H1 (cell line): ENCODE data around the gene HES4. TPM values are rescaled to one million over a fixed set of nuclear protein-coding genes. Genes with fewer than 3 reads are reported as not detected.

Experiments used
- CTCF ChIA-PET: fragments of 300-600 bp; sonication (Branson Sonifier 250); formaldehyde crosslinking; loops from one replicate; lab custom pipeline; 2021; ENCODE audit not compliant: partially characterized antibody; lab: Charles Lee
- POLR2A ChIA-PET: fragments of 300-600 bp; sonication (Branson Sonifier 250); formaldehyde crosslinking; loops from one replicate; lab custom pipeline; 2021; ENCODE audit warnings: inconsistent platforms; ENCODE audit not compliant: partially characterized antibody; lab: Charles Lee
- DNase-seq, 2 experiments: peaks; one replicate each; pipeline versions ENCODE4 v3.0.0 to v3.0.0-alpha.2; 2010 to 2022; ENCODE audit warnings: low spot score in 2 of 2, low read depth in 1 of 2, mixed read lengths in 1 of 2
- FAIRE-seq: peaks from 2 replicates; lab custom pipeline; 2011; peaks lifted over from hg19 to GRCh38; lab: Jason Lieb, UNC
- H2AFZ ChIP-seq: 2 replicates; pipeline ENCODE4 v1.8.1; 2012; ENCODE audit warnings: low read length, inconsistent platforms
- H2AK5ac ChIP-seq: 2 replicates; pipeline ENCODE4 v1.6.1; 2013; ENCODE audit warnings: low read depth, low read length
- H2BK120ac ChIP-seq: replicated peaks from 2 replicates; pipeline ENCODE3; 2013; ENCODE audit warnings: low read depth, low read length, inconsistent platforms
- H2BK12ac ChIP-seq: 2 replicates; pipeline ENCODE4 v1.6.1; 2013; ENCODE audit warnings: low read depth, low read length
- H2BK15ac ChIP-seq: 2 replicates; pipeline ENCODE4 v1.6.1; 2013; ENCODE audit warnings: low read length
- H2BK20ac ChIP-seq: 2 replicates; pipeline ENCODE4 v1.6.1; 2013; ENCODE audit warnings: low read length
- H2BK5ac ChIP-seq: 2 replicates; pipeline ENCODE4 v1.6.1; 2013; ENCODE audit warnings: low read depth, low read length
- H3K14ac ChIP-seq: 2 replicates; pipeline ENCODE4 v1.6.1; 2013; ENCODE audit warnings: inconsistent platforms; ENCODE audit not compliant: insufficient read length
- H3K18ac ChIP-seq: 2 replicates; pipeline ENCODE4 v1.6.1; 2013; ENCODE audit warnings: low read length; ENCODE audit errors: extremely low read depth
- H3K23ac ChIP-seq: 2 replicates; pipeline ENCODE4 v1.6.1; 2013; ENCODE audit warnings: inconsistent platforms; ENCODE audit not compliant: insufficient read length
- H3K23me2 ChIP-seq: 2 replicates; pipeline ENCODE4 v1.6.1; 2013; ENCODE audit warnings: low read depth, low read length
- H3K27ac ChIP-seq: 2 replicates; pipeline ENCODE4 v1.6.1; 2011; ENCODE audit warnings: low read depth, low read length, inconsistent platforms
- H3K27me3 ChIP-seq, 4 experiments: replicated peaks in 1 of 4; 1 replicate in 1 of 4; 2 replicates in 3 of 4; pipeline versions ENCODE4 v1.6.1 to v1.8.1; 2011 to 2013; ENCODE audit warnings: low read length in 3 of 4, mild to moderate bottlenecking in 3 of 4, inconsistent platforms in 2 of 4, mixed read lengths in 2 of 4, moderate library complexity in 1 of 4; ENCODE audit not compliant: control insufficient read depth in 3 of 4, insufficient read depth in 3 of 4; ENCODE audit errors: extremely low read depth in 1 of 4
- H3K36me3 ChIP-seq, 4 experiments: 2 replicates each; pipeline versions ENCODE4 v1.6.1 to v1.8.1; 2011 to 2013; ENCODE audit warnings: mild to moderate bottlenecking in 4 of 4, low read length in 3 of 4, moderate library complexity in 2 of 4, control low read depth in 1 of 4, inconsistent platforms in 1 of 4; ENCODE audit not compliant: insufficient read depth in 4 of 4, control insufficient read depth in 2 of 4
- H3K4ac ChIP-seq: replicated peaks from 2 replicates; pipeline ENCODE3; 2013; ENCODE audit warnings: low read length, low read depth, mixed read lengths, inconsistent platforms; ENCODE audit not compliant: insufficient read length
- H3K4me1 ChIP-seq, 4 experiments: replicated peaks in 1 of 4; 1 replicate in 1 of 4; 2 replicates in 3 of 4; pipeline versions ENCODE4 v1.6.1 to v1.8.1; 2011 to 2013; ENCODE audit warnings: low read length in 3 of 4, inconsistent platforms in 2 of 4, mixed read lengths in 1 of 4; ENCODE audit not compliant: insufficient read depth in 4 of 4, control insufficient read depth in 3 of 4
- H3K4me2 ChIP-seq, 2 experiments: 2 replicates each; pipeline versions ENCODE4 v1.6.1 to v1.8.1; 2011 to 2013; ENCODE audit warnings: low read depth in 2 of 2, low read length in 2 of 2, control low read depth in 1 of 2, inconsistent platforms in 1 of 2, mild to moderate bottlenecking in 1 of 2; ENCODE audit not compliant: insufficient read depth in 1 of 2
- H3K4me3 ChIP-seq, 4 experiments: fragments of 200-600, 300-600 bp in 1 of 4; sonication (generic), shearing (Covaris generic), sonication (Bioruptor Twin) in 1 of 4; 2 replicates each; pipeline versions ENCODE4 v1.5.1 to v1.8.1; 2011 to 2016; ENCODE audit warnings: low read length in 4 of 4, low read depth in 3 of 4, control low read depth in 2 of 4, inconsistent platforms in 2 of 4, mild to moderate bottlenecking in 2 of 4, mixed read lengths in 1 of 4, moderate library complexity in 1 of 4; ENCODE audit not compliant: insufficient read depth in 2 of 4; ENCODE audit errors: extremely low read depth in 1 of 4
- H3K56ac ChIP-seq: replicated peaks from 2 replicates; pipeline ENCODE3; 2013; ENCODE audit warnings: low read depth, mild to moderate bottlenecking, mixed read lengths, low read length, inconsistent platforms; ENCODE audit not compliant: insufficient read length
- H3K79me1 ChIP-seq: 2 replicates; pipeline ENCODE4 v1.6.1; 2013; ENCODE audit warnings: low read depth, low read length, control low read depth
- H3K79me2 ChIP-seq, 2 experiments: 2 replicates each; pipeline versions ENCODE4 v1.6.1 to v1.8.1; 2012 to 2013; ENCODE audit warnings: low read length in 2 of 2, mild to moderate bottlenecking in 2 of 2, inconsistent platforms in 1 of 2; ENCODE audit not compliant: insufficient read depth in 2 of 2, control insufficient read depth in 1 of 2
- H3K9ac ChIP-seq, 4 experiments: replicated peaks in 1 of 4; 1 replicate in 1 of 4; 2 replicates in 3 of 4; pipeline versions ENCODE4 v1.6.1 to v1.8.1; 2011 to 2013; ENCODE audit warnings: low read depth in 3 of 4, low read length in 3 of 4, control low read depth in 2 of 4, mild to moderate bottlenecking in 2 of 4, moderate library complexity in 2 of 4, inconsistent platforms in 1 of 4; ENCODE audit errors: extremely low read depth in 1 of 4
- H3K9me3 ChIP-seq, 2 experiments: 2 replicates each; pipeline versions ENCODE4 v1.6.1 to v1.8.1; 2012 to 2013; ENCODE audit warnings: mild to moderate bottlenecking in 2 of 2, moderate library complexity in 2 of 2, control low read depth in 1 of 2, inconsistent platforms in 1 of 2, low read depth in 1 of 2, low read length in 1 of 2, mixed read lengths in 1 of 2; ENCODE audit not compliant: insufficient read depth in 2 of 2
- H4K20me1 ChIP-seq, 2 experiments: replicated peaks in 1 of 2; 2 replicates each; pipeline versions ENCODE3 to v1.8.1; 2011 to 2013; ENCODE audit warnings: inconsistent platforms in 2 of 2, low read length in 2 of 2, mild to moderate bottlenecking in 1 of 2; ENCODE audit not compliant: insufficient read depth in 2 of 2, control insufficient read depth in 1 of 2
- H4K5ac ChIP-seq: 2 replicates; pipeline ENCODE4 v1.6.1; 2013; ENCODE audit warnings: low read length, low read depth, mixed read lengths, inconsistent platforms; ENCODE audit not compliant: insufficient read length
- H4K8ac ChIP-seq: 2 replicates; pipeline ENCODE4 v1.8.0; 2013; ENCODE audit warnings: mild to moderate bottlenecking, moderate library complexity, low read length, inconsistent platforms; ENCODE audit not compliant: insufficient read depth; ENCODE audit errors: extremely low read depth
- H4K91ac ChIP-seq: replicated peaks from 2 replicates; pipeline ENCODE3; 2013; ENCODE audit warnings: low read length, mixed read lengths, inconsistent platforms; ENCODE audit not compliant: insufficient read length
- CTCF ChIP-seq, 3 experiments: IDR thresholded peaks; 1 replicate in 2 of 3; 2 replicates in 1 of 3; pipeline versions ENCODE4 v1.5.1 to v1.6.1; 2011; ENCODE audit warnings: low read length in 3 of 3, mild to moderate bottlenecking in 3 of 3, inconsistent platforms in 2 of 3, low read depth in 1 of 3, moderate library complexity in 1 of 3; ENCODE audit not compliant: insufficient read depth in 1 of 3; ENCODE audit errors: control extremely low read depth in 1 of 3
- EGR1 ChIP-seq: IDR thresholded peaks from 2 replicates; pipeline ENCODE4 v1.6.1; 2011; ENCODE audit warnings: low read depth, low read length, borderline replicate concordance
- KDM4A ChIP-seq: IDR thresholded peaks from one replicate; pipeline ENCODE4 v1.7.1; 2012; ENCODE audit warnings: low read depth, mild to moderate bottlenecking, moderate library complexity, low read length, inconsistent platforms; ENCODE audit not compliant: severe bottlenecking
- RFX5 ChIP-seq: IDR thresholded peaks from 2 replicates; pipeline ENCODE4 v1.6.1; 2011; ENCODE audit warnings: low read depth, low read length, improper control_type of control experiment, borderline replicate concordance
- SUZ12 ChIP-seq: fragments of 200-600 bp; sonication (generic); IDR thresholded peaks from 2 replicates; pipeline ENCODE4 v1.6.1; 2012; ENCODE audit warnings: mild to moderate bottlenecking, inconsistent platforms, low read length, moderate library complexity, mixed read lengths
- TAF1 ChIP-seq: IDR thresholded peaks from 2 replicates; pipeline ENCODE4 v1.6.1; 2011; ENCODE audit warnings: mild to moderate bottlenecking, low read depth, low read length
- TAF7 ChIP-seq: optimal IDR thresholded peaks from 2 replicates; pipeline ENCODE3; 2011; ENCODE audit warnings: low read depth, mild to moderate bottlenecking, inconsistent platforms, low read length, moderate library complexity, borderline replicate concordance
- ZNF274 ChIP-seq: IDR thresholded peaks from 2 replicates; pipeline ENCODE4 v1.7.0; 2012; ENCODE audit warnings: low read length, borderline replicate concordance; ENCODE audit errors: extremely low read depth
- WGBS, 2 experiments: shearing (Covaris generic) in 1 of 2; methylation state at CpG; one replicate each; pipeline versions ENCODE4 v1.1.6 to v1.1.7; 2013 to 2015; ENCODE audit warnings: low lambda C conversion rate in 2 of 2, mixed read lengths in 2 of 2, inconsistent platforms in 1 of 2, low coverage in 1 of 2, missing lambda C conversion rate in 1 of 2; ENCODE audit not compliant: insufficient replicate concordance in 2 of 2, insufficient coverage in 1 of 2, insufficient read length in 1 of 2; ENCODE audit errors: extremely low coverage in 1 of 2, missing lambda C conversion rate in 1 of 2; 5-methylcytosine and 5-hydroxymethylcytosine counted together
- polyA plus RNA-seq, 7 experiments: library from polyadenylated mRNA; depleted of rRNA in 3 of 7; stranded (reverse) in 5 of 7; unstranded in 2 of 7; fragments of >200 nt in 5 of 7; fragments of 200-250 nt in 2 of 7; gene quantifications; 1 replicate in 5 of 7; 2 replicates in 1 of 7; 4 replicates in 1 of 7; pipeline versions ENCODE4 v1.2.1 to v1.2.3, GENCODE V29; 2011 to 2013; ENCODE audit warnings: missing spikeins in 2 of 7, mixed read lengths in 2 of 7
- total RNA-seq: library from RNA; stranded (reverse); fragmentation: NEBNext Ultra II Directional; extraction: Animal tissue kit (Norgen Biotek cat#: 25700); gene quantifications from 2 replicates; pipeline ENCODE4 v1.2.1, GENCODE V29; 2021

HES4 gene
- total and polyA plus RNA-seq, 2 of the 8 experiments (the other 6 are each of a cell fraction or from before 2014, with no cell fraction given), result 2.8 to 3.5 TPM

- ChIA-PET POLR2A (interaction anchor here (0.8 to 1.3 kb wide), 2 partner anchors 12 to 45 kb away, joined by 3 to 4 read pairs; no protein-coding TSS in a partner anchor), CTCF (interaction anchor here (0.7 to 7.7 kb wide), 6 partner anchors 10 to 308 kb away, joined by 3 to 86 read pairs (median 6); partner anchors contain the start of gene PERM1)
- H3K4ac ChIP-seq, result no peak overlapping the region
- H3K23ac ChIP-seq, result no peak overlapping the region
- no peak overlapping the region for H4K5ac ChIP-seq
- no peak overlapping the region for H3K4me2 ChIP-seq
- H4K91ac ChIP-seq, result no peak overlapping the region
- no peak overlapping the region for H2BK20ac ChIP-seq
- peaks cover 0 to 5% of the 10 kb centered on the region in 2 experiments for H4K20me1 ChIP-seq
- H3K27ac ChIP-seq, result no peak overlapping the region
- 76% methylated on average over 14 of the region's 15 CpGs; no CpG with 5 or more reads in 1 of the 2 experiments for WGBS, 2 experiments
- no peak overlapping the region for H3K9ac ChIP-seq
- no peak overlapping the region for H2BK12ac ChIP-seq
- no peak overlapping the region for H3K4me3 ChIP-seq
- H2BK120ac ChIP-seq, result no peak overlapping the region
- H2AK5ac ChIP-seq, result no peak overlapping the region
- no peak overlapping the region for H3K56ac ChIP-seq
- no peak overlapping the region for H2BK15ac ChIP-seq
- H3K4me1 ChIP-seq, result peaks cover 0 to 11% (median 6%) of the 10 kb centered on the region in 4 experiments; a peak in 5 of 7 replicates
- no peak for FAIRE-seq
- no peaks in the 10 kb centered on the region for H3K79me2 ChIP-seq
- no peak overlapping the region for H2AFZ ChIP-seq
- no peak overlapping the region for H4K8ac ChIP-seq
- no peaks in the 10 kb centered on the region for H3K9me3 ChIP-seq
- no peak overlapping the region for H2BK5ac ChIP-seq
- peaks cover 6% of the 10 kb centered on the region; the same call in 1 of the 2 replicates for H3K23me2 ChIP-seq
- TF ChIP-seq SUZ12, result no peak
- no peak for TF ChIP-seq TAF1
- no peak for TF ChIP-seq RFX5
- no peak for TF ChIP-seq TAF7
- no peak for TF ChIP-seq CTCF (IDR thresholded peaks at IDR 0.05; ENCODE audit: control extremely low read depth in 1 of 3, insufficient read depth in 1 of 3, low read depth in 1 of 3, low read length in 3 of 3)
- TF ChIP-seq KDM4A, result no peak
- no peak for TF ChIP-seq EGR1
- no peak for TF ChIP-seq ZNF274
- no peak for DNase-seq
- no peak overlapping the region for H3K14ac ChIP-seq
- peaks cover 19 to 57% (median 46%) of the 10 kb centered on the region in 4 experiments for H3K27me3 ChIP-seq
- H3K36me3 ChIP-seq, result peaks cover 0 to 7% (median 0%) of the 10 kb centered on the region in 4 experiments; a peak in 1 of 8 replicates
- no peak overlapping the region for H3K18ac ChIP-seq
- H3K79me1 ChIP-seq, result no peaks in the 10 kb centered on the region
Observed at GRCh38 chr1:993379-993995, 6.4 kb downstream of the HES4 start.
